GM21390 (cell line): Measurements from ENCODE around the gene OR5K4.
"Not testable (repeated sequence)": the region's sequence is repeated elsewhere in the genome, so short reads cannot be mapped to it uniquely, and the experiment has no call there.

Source experiments
- ATAC-seq: cut with Tn5 transposase; IDR thresholded peaks from one replicate; pipeline ENCODE4 v1.9.1; 2021; ENCODE audit not compliant: unreplicated experiment

OR5K4 gene

DNA sequence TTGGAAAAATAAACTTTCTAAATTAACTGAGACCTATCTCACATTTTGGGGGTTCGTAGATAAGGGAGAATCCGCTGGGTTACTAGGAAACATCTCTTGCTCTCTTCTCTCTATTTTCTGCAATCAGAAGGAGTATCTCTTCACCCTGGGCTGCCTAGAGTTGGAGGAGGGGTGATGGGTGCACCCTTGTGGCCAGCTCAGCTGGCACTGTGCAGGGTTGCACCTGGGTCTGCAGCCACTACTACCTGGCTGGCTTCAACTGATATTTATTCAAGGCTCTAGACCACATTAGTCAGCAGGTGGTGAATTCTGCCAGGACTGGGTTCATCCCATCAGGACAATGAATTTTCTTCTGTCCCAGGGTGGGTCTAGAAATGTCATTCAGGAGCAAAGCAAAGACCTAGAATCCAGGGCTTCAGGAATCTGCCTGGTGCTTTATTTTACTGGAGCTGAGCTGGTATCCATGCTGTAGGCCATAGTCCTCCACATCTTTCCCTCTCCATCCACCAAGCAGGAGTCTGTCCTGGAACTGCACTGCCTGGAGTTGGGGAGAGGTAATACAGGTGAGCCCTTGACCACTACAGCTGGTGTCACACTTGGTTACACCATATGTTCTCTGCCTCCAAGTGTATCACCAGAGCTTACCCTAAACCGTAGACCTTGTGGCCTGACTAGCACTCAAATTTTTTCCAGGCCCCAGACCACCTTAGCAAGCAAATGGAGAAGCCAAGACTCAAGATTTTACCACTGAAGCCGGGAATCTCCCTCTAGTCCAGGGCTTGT is 14.0 kb downstream of the OR5K4 start:
- no peak for ATAC-seq

DNA sequence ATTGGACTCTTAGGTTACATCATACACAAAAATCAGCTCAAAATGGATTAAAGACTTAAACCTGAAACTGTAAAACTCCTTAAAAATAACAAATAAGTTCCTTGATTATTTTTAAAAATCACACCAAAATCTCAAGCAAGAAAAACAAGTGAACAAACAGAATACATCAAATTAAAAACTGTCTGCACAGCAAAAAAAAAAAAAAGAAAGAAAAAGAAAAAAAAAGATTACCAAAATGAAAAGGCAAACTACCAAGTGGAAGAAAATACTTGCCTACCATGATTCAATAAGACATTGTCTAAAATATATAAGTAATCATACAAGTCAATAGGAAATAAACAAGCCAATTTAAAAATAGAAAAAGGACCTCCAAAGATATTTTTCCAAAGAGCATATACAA is 17.5 kb downstream of the OR5K4 start:
- ATAC-seq = no peak

- ATAC-seq = no peak
Observed at GRCh38 chr3:98371853-98372252, 18.2 kb downstream of the OR5K4 start.

DNA sequence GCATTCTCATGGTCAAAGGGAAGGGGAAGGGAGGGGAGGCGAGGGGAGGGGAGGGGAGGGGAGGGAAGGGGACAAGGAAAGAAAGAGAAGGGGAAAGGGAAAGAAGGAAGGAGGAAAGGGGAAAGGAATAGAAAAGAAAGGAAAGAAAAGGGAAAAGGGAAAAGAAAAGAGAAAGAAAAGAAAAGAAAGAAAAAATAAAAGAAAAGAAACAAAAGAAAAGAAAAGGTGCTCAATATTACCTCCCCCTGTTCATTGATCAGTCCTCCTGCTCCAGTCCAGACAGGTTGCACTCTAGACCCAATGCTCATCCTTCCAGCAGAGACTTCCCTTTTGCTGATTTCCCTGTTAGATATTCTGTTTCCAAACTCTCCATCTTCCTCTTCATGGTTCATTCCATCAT is 18.8 kb downstream of the OR5K4 start:
- no peak for ATAC-seq

DNA sequence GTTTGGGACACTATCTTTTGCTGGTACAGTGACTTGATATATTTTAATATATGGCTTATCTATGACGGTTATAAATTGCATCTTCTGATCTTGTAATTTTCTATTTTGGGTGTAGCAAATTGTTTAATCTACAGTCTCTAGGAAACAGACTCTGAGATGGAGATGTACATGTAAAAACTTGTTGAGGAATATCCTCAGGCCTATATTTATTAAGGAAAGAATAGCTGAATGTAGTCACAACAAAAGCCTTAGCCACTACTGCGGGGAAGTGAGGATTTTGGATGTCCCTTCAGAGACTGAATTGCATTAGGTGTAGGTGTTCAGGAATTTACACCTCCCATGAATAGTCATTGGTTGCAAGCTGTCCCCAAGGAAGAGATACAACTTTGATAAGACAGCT is 23.0 kb downstream of the OR5K4 start:
- ATAC-seq = no peak

- ATAC-seq = no peak
Observed at GRCh38 chr3:98388147-98388546, 34.5 kb downstream of the OR5K4 start.

DNA sequence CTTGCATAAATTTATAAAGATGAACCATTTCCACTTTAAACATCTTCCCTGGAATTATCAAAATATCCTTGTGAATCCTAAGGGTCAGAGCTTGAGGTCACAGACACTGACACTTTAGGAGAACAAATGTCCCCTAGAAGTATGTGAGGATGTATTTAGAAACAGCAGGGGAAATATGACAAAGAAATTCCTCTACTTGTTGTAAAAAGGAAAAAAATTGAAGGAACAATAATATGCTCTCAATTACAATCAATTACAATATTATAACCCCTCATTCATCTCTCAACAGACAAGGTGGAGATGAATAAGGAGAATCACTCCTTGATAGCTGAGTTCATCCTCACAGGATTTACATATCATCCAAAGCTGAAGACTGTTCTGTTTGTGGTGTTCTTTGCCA is 36.7 kb downstream of the OR5K4 start, which contains the start of gene OR5K3:
TSS of gene OR5K3 (plus strand) at position 301 of the 400 bp plus-strand sequence. CDS start at position 301, 0 bp downstream.
- ATAC-seq = no peak

GRCh38 chr3:98395101-98395500 is 41.4 kb downstream of the OR5K4 start:
- ATAC-seq = no peak

DNA sequence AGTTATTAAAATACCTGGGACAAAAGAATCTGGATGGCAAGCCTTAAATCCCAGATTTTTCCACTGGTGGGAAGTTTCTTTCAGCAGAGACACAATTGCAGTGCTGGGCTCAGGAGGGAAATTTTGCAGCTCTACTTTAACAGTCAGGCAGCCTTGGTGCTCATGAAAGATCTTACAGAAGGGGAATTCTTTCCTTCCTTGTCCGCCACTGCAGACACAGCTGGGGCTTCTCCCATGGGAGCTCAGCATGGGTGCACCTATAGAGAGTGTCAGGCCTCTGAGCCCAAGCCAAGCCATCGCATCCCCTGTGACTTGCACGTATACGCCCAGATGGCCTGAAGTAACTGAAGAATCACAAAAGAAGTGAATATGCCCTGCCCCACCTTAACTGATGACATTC is 42.8 kb downstream of the OR5K4 start:
- not testable (repeated sequence) for ATAC-seq

GRCh38 chr3:98398513-98398912 is 44.9 kb downstream of the OR5K4 start:
- no peak for ATAC-seq

DNA sequence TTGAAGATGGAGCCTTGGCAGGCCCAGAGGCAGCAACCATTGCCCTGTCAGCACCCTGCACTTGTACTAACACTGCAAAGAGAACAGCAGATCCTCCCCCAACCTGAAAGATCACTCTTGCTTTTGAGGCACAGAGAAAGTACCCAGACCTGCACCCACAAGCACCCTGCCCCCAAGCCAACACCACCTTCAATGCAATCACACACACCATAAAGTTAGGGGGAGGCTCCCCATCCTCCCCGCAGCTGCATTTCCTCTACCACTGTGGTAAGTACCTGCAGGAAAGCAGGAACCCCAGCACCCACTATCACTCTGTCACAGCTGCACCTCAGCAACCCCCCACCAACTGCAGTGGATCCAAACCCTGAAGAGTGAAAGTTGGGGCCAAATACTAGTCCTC is 48.9 kb downstream of the OR5K4 start:
- ATAC-seq = no peak

GRCh38 chr3:98404010-98404409 is 50.4 kb downstream of the OR5K4 start:
- no peak for ATAC-seq
